ENCODE measurements around the gene WNT8B.

Gene WNT8B

DNA sequence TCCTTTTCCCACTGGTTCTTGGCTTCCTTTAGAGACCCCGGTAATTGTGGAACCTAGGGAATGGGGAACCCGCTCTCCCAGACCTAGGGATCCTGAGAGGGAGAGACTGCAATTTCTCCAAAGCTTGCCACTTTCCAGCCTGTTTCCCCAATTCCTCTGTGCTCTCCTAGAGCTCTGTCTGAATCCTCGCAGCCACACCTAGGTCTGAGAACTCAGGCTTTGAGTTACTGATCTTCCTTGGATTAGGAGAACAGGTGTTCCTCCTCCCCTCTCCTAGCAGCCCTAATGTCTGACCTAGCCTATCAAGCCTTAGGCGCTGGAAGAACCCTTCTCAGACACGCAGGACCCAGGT is 20.0 kb downstream of the WNT8B start:
- peak overlapping the region; percentile 10 for H3K4me3 ChIP-seq (ENCODE audit: low read length)
- TF ChIP-seq, protein P1, sequence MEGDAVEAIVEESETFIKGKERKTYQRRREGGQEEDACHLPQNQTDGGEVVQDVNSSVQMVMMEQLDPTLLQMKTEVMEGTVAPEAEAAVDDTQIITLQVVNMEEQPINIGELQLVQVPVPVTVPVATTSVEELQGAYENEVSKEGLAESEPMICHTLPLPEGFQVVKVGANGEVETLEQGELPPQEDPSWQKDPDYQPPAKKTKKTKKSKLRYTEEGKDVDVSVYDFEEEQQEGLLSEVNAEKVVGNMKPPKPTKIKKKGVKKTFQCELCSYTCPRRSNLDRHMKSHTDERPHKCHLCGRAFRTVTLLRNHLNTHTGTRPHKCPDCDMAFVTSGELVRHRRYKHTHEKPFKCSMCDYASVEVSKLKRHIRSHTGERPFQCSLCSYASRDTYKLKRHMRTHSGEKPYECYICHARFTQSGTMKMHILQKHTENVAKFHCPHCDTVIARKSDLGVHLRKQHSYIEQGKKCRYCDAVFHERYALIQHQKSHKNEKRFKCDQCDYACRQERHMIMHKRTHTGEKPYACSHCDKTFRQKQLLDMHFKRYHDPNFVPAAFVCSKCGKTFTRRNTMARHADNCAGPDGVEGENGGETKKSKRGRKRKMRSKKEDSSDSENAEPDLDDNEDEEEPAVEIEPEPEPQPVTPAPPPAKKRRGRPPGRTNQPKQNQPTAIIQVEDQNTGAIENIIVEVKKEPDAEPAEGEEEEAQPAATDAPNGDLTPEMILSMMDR (conservative IDR thresholded peaks at IDR 0.05; ENCODE audit: low read depth, low read length) = no peak
- DNase-seq (ENCODE audit: low read depth) = no peak

- TF ChIP-seq, protein P1 (conservative IDR thresholded peaks at IDR 0.05; ENCODE audit: low read depth, low read length) = no peak
- no peak for DNase-seq (ENCODE audit: low read depth)
- no peak overlapping the region for H3K4me3 ChIP-seq (ENCODE audit: low read length)
Measured at GRCh38 chr10:100483876-100484666, 21.3 kb downstream of the WNT8B start.

DNA sequence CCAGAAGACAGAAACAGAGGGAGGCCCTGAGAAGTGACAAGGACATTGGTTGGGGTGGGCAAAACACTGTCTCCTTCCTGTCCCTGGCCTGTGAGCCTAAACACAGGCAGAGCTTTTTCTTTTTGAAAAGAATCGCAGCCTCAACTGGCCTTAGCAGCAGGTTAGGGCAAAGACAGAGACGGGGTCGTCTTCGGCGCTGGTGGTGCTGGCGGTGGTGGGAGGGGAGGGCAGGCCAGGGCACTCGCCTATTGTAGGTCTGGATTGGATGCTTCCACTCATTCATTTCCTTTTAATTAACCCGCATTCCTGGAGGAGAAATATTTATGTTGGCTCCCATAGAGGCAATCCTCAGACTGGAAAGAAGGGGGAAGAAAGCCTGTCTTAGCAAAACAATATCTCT is 22.6 kb downstream of the WNT8B start:
- H3K4me3 ChIP-seq (ENCODE audit: low read length) = no peak overlapping the region
- no peak for DNase-seq (ENCODE audit: low read depth)
- TF ChIP-seq, protein P1 (conservative IDR thresholded peaks at IDR 0.05; ENCODE audit: low read depth, low read length) = no peak

- DNase-seq (ENCODE audit: low read depth) = no peak
- TF ChIP-seq, protein P1 (conservative IDR thresholded peaks at IDR 0.05; ENCODE audit: low read depth, low read length) = no peak
- H3K4me3 ChIP-seq (ENCODE audit: low read length) = no peak overlapping the region
Measured at GRCh38 chr10:100485801-100486495, 23.1 kb downstream of the WNT8B start.

GRCh38 chr10:100487529-100487928 is 24.7 kb downstream of the WNT8B start:
- TF ChIP-seq, protein P1 (conservative IDR thresholded peaks at IDR 0.05; ENCODE audit: low read depth, low read length) = no peak
- no peak for DNase-seq (ENCODE audit: low read depth)
- H3K4me3 ChIP-seq (ENCODE audit: low read length) = no peak overlapping the region

- no peak overlapping the region for H3K4me3 ChIP-seq (ENCODE audit: low read length)
- TF ChIP-seq, protein P1 (conservative IDR thresholded peaks at IDR 0.05; ENCODE audit: low read depth, low read length) = no peak
- DNase-seq (ENCODE audit: low read depth) = no peak
Measured at GRCh38 chr10:100489396-100489795, 26.6 kb downstream of the WNT8B start.

DNA sequence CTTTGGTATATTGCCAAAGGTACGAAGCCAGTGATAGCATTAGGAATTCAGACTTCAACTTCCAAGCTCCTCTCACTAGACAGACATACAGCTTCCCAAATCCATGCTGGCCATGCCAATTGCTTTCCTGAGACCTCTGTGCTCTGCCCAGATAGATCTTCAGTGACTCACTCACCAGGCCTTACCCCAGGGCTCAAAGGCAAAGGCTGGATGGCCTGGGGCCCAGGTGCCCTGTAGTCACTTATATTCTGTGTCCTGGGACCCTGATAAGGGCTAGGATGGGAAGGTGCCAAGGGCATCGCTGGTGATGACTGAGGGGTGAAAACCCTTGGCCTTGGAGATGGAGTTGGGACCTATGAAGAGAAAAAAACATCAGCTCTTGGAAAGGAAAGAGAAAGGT is 27.7 kb downstream of the WNT8B start:
- DNase-seq (ENCODE audit: low read depth) = no peak
- no peak overlapping the region for H3K4me3 ChIP-seq (ENCODE audit: low read length)
- TF ChIP-seq, protein P1 (conservative IDR thresholded peaks at IDR 0.05; ENCODE audit: low read depth, low read length) = no peak
